ENCODE measurements around the gene GPALPP1.

DNA sequence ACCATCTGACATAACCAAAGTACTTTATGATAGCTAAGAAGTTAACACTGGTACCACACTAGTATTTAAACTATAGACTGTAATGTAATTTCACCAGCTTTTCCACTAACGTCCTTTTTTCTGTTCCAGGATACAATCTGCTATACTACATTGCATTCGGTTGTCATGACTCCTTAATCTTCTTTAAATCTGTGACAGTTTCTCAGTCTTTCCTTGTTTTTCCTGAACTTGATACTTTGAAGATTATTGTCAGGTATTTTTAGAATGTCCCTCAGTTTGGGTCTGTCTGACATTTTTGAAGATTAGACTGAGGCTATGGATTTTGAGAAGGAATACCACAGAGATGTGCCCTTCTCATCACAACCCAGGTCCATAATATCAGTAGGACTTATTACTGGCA is 36.7 kb upstream of the GPALPP1 start:
- TF ChIP-seq EZH2 (IDR thresholded peaks at IDR 0.05; ENCODE audit: insufficient read depth, low read length): no peak
- TF ChIP-seq, protein P1, sequence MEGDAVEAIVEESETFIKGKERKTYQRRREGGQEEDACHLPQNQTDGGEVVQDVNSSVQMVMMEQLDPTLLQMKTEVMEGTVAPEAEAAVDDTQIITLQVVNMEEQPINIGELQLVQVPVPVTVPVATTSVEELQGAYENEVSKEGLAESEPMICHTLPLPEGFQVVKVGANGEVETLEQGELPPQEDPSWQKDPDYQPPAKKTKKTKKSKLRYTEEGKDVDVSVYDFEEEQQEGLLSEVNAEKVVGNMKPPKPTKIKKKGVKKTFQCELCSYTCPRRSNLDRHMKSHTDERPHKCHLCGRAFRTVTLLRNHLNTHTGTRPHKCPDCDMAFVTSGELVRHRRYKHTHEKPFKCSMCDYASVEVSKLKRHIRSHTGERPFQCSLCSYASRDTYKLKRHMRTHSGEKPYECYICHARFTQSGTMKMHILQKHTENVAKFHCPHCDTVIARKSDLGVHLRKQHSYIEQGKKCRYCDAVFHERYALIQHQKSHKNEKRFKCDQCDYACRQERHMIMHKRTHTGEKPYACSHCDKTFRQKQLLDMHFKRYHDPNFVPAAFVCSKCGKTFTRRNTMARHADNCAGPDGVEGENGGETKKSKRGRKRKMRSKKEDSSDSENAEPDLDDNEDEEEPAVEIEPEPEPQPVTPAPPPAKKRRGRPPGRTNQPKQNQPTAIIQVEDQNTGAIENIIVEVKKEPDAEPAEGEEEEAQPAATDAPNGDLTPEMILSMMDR (IDR thresholded peaks at IDR 0.05; ENCODE audit: insufficient read depth, low read depth, low read length): no peak
